CD4-positive, alpha-beta T cell treated with Interferon alpha-2 for 1 hour (primary cell): ENCODE measurements around the gene GAA.

Experiments used
- DNase-seq, 2 donors: peaks; one replicate each; pipeline ENCODE4 v3.0.0-alpha.2; 2020 to 2022

GAA gene

DNA sequence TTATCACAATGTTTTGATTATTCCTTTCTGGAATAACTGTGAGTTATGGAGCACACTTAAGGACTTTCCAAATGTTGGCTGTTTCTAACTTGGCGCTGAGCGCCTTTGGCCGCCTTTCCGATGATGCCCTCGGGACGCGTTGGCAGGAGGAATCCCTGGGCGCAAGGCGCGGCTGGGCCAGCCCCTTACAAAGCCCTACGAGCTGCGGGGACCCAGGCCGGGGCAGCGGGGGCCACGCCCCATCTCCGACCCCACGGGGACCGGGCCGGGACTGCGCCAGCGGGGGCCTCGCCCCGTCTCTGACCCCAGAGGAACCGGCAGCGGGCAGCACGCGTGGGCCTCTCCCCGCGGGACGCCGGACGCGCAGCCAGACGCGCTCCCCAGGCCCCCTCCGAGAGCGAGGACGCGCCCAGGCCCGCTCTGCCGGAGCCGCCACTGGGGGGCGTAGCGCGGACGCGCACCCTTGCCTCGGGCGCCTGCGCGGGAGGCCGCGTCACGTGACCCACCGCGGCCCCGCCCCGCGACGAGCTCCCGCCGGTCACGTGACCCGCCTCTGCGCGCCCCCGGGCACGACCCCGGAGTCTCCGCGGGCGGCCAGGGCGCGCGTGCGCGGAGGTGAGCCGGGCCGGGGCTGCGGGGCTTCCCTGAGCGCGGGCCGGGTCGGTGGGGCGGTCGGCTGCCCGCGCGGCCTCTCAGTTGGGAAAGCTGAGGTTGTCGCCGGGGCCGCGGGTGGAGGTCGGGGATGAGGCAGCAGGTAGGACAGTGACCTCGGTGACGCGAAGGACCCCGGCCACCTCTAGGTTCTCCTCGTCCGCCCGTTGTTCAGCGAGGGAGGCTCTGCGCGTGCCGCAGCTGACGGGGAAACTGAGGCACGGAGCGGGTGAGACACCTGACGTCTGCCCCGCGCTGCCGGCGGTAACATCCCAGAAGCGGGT is at the start of gene GAA:
GAA (plus strand) TSS at position 571 of the 935 bp plus-strand sequence. CDS start 3,006 bp downstream, outside the sequence.
- DNase-seq = peak; percentile 86 to 93

- DNase-seq = no peak
Observed at GRCh38 chr17:80051681-80052080, 49.7 kb upstream of the GAA start.

GRCh38 chr17:80053102-80053501 is 48.3 kb upstream of the GAA start:
- no peak for DNase-seq

- no peak for DNase-seq
Observed at GRCh38 chr17:80055597-80055996, 45.8 kb upstream of the GAA start.

DNA sequence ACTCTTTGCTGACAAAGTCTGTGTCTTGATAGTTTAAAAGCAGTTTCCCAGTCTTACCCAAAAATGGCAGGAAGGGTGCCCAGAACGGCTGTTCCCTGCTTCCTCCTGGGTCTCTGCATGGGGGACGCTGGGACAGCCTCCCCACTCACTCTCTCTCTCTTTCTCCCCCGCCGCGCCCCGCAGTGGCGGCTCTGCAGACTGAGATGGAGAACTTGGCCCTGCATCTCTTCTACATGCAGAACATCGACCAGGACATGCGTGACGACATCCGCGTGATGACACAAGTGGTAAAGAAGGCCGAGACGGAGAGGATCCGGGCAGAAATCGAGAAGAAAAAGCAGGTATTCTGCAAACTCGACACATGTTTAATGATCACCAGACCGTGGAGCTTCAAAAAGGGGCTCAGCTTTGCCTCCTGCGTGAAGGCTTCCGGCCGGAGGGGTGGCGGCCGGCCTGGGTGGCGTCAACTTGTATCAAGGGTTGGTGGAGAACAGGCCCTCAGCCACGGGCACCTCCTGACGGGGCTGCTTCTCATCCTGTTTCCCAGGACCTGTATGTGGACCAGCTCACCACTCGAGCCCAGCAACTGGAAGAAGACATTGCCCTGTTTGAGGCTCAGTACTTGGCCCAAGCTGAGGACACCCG is 42.9 kb upstream of the GAA start:
- no peak for DNase-seq

DNA sequence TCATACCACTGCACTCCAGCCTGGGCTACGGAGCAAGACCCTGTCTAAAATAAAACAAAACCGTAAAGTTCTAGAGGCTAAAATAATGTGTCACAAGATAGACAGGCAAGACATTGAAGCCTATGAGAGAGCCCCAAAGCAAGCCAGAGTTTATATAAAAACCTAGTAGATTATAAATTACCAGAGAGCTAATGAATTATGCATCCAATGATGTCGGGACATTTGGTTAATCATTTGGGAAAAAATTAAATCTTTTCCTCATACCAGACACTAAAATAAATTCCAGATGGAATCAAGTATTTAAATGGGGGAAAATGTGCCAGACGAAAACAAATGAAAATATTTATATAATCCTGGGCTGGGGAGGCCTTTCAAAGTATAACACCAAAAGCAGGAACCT is 40.7 kb upstream of the GAA start:
- DNase-seq = no peak

GRCh38 chr17:80061421-80061820 is 40.0 kb upstream of the GAA start:
- no peak for DNase-seq

GRCh38 chr17:80063830-80064585 is 37.4 kb upstream of the GAA start:
- no peak for DNase-seq

DNA sequence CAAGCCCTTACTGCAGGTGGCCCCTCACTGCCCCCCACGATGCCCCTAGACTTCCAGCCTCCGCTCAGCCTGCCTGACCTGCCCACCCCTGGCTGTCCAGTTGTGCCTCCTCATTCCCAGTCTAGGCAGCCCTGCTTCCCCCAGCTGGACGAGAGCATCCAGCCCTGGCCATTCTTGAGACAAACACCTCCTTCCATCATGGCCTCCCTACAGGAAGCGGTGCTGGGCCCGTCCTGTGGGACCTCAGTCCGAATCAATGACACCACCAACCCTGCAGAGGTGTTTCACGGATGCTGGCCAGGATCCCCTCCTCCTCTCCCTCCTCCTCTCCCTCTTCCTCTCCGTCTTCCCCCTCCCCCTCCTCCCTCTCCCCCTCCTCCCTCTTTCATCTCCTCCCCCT is 36.7 kb upstream of the GAA start:
- no peak for DNase-seq

DNA sequence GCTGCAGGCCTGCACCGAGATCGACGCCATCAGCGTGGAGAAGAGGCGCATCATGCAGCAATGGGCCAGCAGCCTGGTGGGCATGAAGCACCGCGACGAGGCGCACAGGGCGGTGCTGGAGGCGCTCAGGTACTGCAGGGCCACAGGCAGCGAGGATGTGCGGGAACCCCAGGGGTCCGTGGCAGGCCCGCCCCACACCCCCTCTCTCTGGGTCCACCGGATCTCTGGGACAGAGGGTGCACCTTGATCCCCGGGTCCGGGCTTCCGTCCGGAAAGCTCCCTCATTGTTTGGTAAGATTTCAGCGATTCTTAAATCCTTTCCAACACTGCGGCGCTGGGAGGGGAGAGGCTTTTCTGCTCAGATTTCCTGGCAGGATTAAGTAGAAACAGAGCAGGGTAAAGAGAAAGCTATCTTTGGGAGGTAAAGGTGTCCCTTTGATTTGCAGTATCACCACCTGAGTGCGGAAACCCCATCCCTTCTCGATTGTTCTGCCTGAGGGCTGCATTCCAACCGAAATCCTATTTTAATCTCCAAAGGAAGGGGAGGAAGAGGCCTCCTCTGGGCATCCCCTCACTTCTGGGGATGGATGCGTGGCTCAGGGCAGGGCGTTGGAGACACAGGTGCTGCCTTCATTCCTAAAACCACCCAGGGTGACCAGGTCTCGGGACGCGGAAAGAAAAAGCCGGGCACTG is 35.8 kb upstream of the GAA start:
- no peak for DNase-seq

GRCh38 chr17:80067393-80067986 is 33.9 kb upstream of the GAA start:
- no peak for DNase-seq

DNA sequence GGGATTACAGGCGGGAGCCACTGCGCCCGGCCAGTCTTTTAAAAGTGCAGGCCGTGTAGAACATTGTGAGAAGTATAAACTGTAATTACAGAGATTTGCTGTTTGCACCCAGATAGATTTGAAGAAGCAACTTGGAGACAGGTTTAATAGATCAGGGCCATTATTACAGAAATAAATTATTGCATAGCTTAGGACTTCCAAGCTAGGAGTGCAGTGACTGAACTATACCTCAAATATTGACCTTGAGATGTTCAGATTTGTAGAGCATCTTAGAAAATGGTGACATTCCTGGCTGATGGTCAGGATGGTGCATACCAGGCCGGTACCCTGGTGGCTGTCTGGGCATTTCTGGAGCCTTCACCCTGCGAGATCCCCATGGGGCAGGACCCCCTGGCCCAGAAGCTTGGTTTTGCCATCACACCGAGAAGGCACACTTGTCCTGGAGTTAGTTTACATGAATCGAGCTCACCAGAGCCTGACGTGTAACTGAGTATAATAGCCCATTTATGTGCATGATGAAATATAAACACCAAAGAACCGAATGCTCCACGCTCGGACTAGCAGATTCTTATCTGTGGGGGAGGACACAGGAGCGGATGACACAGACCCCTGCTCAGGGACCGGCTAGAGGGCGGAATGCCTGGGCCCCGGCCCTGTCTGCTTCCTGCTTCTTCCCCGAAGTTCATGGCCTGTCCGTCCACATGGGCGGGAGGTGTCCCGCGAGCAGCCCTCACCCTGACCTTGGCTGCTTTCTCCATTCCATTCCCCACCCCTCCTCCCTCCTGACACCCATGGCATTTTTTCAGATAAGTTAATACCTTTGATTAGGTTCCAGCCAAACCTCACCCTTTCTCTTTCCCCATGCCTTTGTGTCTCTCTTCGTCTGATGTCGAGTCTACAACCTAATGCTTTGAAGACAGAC is 32.8 kb upstream of the GAA start:
- DNase-seq = no peak

DNA sequence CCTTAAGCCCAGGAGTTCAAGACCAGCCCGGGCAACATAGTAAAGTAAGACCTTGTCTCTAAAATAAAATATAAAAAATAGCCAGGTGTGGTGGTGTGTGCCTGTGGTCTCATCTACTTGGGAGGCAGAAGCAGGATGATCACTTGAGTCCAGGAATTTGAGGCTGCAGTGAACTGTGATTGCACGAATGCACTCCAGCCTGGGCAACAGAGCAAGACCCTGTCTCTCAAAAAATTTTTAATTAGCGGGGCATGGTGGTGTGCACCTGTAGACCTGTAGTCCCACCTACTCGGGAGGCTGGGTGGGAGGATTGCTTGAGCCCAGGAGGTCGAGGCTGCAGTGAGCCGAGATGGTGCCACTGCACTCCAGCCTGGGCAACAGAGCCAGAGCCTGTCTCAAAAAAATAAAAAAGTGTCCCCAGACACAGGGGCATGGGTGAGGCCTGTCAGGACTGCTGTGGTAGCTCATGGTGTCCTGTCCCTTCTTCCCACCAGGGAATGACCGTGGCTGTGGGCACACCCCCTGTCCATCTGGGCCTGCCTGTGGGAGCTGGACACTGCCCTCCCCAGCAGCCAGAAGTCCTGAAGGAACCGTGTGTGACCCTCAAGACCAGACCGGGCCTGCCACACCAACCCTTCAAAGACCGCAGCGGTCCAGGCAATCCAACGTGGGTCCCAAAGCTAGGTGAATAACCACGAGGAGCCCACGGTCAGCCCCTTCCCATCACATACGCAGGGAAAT is 30.8 kb upstream of the GAA start:
- DNase-seq = no peak

- no peak for DNase-seq
Observed at GRCh38 chr17:80071116-80071841, 30.1 kb upstream of the GAA start.

GRCh38 chr17:80072410-80072809 is 29.0 kb upstream of the GAA start:
- no peak for DNase-seq

DNA sequence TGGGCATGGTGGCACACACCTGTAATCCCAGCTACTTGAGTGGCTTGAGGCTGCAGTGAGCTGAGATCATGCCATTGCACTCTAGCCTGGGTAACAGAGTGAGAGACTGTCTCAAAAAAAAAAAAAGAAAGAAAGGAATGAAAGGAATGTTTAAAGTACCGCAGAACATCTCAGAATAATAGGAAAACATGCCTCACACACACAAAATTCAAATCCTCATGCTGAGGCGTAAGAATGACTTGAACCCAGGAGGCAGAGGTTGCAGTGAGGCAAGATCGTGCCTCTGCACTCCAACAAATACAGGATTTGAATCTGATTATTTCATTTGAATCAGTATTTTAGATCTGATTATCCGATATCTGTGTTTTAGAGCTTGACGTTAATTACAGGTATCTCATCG is 21.3 kb upstream of the GAA start:
- DNase-seq = no peak

- no peak for DNase-seq
Observed at GRCh38 chr17:80081596-80081995, 19.8 kb upstream of the GAA start.

DNA sequence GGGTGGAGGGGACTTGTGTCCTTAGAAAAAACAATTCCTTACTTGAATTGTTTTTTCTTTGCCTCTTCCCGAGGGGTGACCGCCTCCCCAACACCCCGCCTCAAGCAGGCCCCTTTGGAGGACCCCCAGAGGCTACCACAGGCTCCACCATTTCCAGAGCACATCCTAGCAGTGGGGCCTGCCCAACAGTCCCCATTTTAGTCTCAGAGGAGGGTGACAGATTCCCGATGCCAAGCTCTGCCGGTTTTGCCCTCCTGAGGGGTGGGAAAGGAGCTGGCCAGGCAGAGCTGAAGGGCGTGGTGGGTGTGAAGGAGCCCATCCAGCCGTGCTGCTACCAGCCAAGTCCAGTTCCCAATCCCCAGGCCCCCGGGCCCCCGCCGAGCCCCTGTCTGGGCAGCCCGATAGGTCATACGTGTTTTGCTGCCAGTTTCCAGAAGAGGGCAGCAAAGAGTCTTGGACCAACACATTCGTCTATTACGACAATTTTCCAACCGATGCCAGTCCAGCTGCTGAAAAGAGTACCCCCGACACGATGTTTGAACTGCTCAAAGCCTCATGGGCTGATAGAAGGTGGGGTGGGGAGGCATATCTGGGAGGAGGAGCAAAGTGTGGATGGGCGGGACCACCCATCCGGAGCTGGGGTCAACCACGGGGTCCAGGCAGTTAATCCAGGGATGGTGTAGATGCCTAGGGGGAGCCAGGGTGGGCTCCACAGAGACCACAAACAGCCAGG is 18.8 kb upstream of the GAA start:
- peak; percentile 68 to 69 for DNase-seq

- no peak for DNase-seq
Observed at GRCh38 chr17:80083136-80083661, 18.2 kb upstream of the GAA start.
